ENCODE results near the gene DEPDC4.
"Not testable (repeated sequence)": the region's sequence is repeated elsewhere in the genome, so short reads cannot be mapped to it uniquely, and the experiment has no call there.

The DEPDC4 gene

GRCh38 chr12:100273782-100274181 lies 6.9 kb upstream of the DEPDC4 start:
- no peak for TF ChIP-seq CTCF (IDR thresholded peaks at IDR 0.05; ENCODE audit: control insufficient read depth, insufficient read depth, low read depth, low read length, missing control alignments)
- no peak for DNase-seq (ENCODE audit: low read depth)
- no peak overlapping the region for H3K4me3 ChIP-seq (ENCODE audit: control insufficient read depth, low read depth, low read length)

- no peak for DNase-seq (ENCODE audit: low read depth)
- peak overlapping the region; percentile 78 for H3K4me3 ChIP-seq (ENCODE audit: control insufficient read depth, low read depth, low read length)
- TF ChIP-seq CTCF (IDR thresholded peaks at IDR 0.05; ENCODE audit: control insufficient read depth, insufficient read depth, low read depth, low read length, missing control alignments) = no peak
These were observed 2.1 kb upstream of the DEPDC4 start for GRCh38 chr12:100268835-100269564.

- peak overlapping the region; percentile 78 for H3K4me3 ChIP-seq (ENCODE audit: control insufficient read depth, low read depth, low read length)
- no peak for TF ChIP-seq CTCF (IDR thresholded peaks at IDR 0.05; ENCODE audit: control insufficient read depth, insufficient read depth, low read depth, low read length, missing control alignments)
- DNase-seq (ENCODE audit: low read depth) = no peak
These were observed 863 bp upstream of the DEPDC4 start for GRCh38 chr12:100267603-100268281.

- no peak for TF ChIP-seq CTCF (IDR thresholded peaks at IDR 0.05; ENCODE audit: control insufficient read depth, insufficient read depth, low read depth, low read length, missing control alignments)
- H3K4me3 ChIP-seq (ENCODE audit: control insufficient read depth, low read depth, low read length) = peak overlapping the region; percentile 78
- no peak for DNase-seq (ENCODE audit: low read depth)
These were observed 369 bp downstream of the DEPDC4 start for GRCh38 chr12:100266585-100266834.

- DNase-seq (ENCODE audit: low read depth) = no peak
- TF ChIP-seq CTCF (IDR thresholded peaks at IDR 0.05; ENCODE audit: control insufficient read depth, insufficient read depth, low read depth, low read length, missing control alignments) = no peak
- H3K4me3 ChIP-seq (ENCODE audit: control insufficient read depth, low read depth, low read length) = peak overlapping the region; percentile 78
These were observed 921 bp downstream of the DEPDC4 start for GRCh38 chr12:100265732-100266584.

- not testable (repeated sequence) for DNase-seq (ENCODE audit: low read depth); H3K4me3 ChIP-seq (ENCODE audit: control insufficient read depth, low read depth, low read length)
These were observed 1.8 kb downstream of the DEPDC4 start for GRCh38 chr12:100265107-100265506.

- no peak for DNase-seq (ENCODE audit: low read depth)
- TF ChIP-seq CTCF (IDR thresholded peaks at IDR 0.05; ENCODE audit: control insufficient read depth, insufficient read depth, low read depth, low read length, missing control alignments) = no peak
- H3K4me3 ChIP-seq (ENCODE audit: control insufficient read depth, low read depth, low read length) = no peak overlapping the region
These were observed 3.7 kb downstream of the DEPDC4 start for GRCh38 chr12:100263131-100263530.
